Measurements from ENCODE around the gene OR1D5.

DNA sequence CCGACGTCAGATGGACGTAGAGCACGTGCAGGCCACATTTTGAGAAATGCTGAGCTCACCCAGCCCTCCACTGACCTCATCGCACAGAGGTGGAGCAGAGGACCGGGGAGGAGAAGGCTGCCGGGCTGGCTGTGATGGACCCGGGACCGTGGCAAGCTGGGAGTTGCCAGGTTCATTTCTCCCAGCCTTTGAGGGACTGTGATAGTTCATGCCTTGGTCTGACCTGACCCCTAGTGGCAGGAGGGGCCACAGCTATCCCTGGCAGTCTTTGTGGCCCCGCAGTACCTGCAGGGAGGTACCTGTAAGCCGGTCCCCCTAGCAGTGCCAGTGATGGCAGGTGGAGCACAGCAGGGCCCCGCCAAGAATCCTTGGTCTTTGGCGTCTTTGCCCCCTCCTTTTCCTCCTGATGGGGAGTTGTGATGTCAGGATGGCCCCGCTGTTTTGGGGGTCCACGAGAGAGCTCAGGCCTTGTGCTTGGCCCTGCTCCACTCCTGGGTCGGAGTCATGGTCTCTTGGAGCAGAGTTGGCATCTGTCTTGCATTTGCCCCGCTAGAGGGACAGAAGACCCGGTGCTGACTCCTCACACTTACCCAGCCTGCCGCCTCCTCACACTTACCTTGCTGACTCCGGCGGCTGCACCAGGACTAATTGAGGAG, 50.4 kb downstream of the OR1D5 start:
- TF ChIP-seq, protein P1, sequence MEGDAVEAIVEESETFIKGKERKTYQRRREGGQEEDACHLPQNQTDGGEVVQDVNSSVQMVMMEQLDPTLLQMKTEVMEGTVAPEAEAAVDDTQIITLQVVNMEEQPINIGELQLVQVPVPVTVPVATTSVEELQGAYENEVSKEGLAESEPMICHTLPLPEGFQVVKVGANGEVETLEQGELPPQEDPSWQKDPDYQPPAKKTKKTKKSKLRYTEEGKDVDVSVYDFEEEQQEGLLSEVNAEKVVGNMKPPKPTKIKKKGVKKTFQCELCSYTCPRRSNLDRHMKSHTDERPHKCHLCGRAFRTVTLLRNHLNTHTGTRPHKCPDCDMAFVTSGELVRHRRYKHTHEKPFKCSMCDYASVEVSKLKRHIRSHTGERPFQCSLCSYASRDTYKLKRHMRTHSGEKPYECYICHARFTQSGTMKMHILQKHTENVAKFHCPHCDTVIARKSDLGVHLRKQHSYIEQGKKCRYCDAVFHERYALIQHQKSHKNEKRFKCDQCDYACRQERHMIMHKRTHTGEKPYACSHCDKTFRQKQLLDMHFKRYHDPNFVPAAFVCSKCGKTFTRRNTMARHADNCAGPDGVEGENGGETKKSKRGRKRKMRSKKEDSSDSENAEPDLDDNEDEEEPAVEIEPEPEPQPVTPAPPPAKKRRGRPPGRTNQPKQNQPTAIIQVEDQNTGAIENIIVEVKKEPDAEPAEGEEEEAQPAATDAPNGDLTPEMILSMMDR (IDR thresholded peaks at IDR 0.05), result peak; percentile 65 to 85 (median 78)
- TF ChIP-seq POLR2AphosphoS5 (IDR thresholded peaks at IDR 0.05), result no peak

Data from prostate gland (tissue), 2 donors.